ENCODE results near the gene INAFM2.

DNA sequence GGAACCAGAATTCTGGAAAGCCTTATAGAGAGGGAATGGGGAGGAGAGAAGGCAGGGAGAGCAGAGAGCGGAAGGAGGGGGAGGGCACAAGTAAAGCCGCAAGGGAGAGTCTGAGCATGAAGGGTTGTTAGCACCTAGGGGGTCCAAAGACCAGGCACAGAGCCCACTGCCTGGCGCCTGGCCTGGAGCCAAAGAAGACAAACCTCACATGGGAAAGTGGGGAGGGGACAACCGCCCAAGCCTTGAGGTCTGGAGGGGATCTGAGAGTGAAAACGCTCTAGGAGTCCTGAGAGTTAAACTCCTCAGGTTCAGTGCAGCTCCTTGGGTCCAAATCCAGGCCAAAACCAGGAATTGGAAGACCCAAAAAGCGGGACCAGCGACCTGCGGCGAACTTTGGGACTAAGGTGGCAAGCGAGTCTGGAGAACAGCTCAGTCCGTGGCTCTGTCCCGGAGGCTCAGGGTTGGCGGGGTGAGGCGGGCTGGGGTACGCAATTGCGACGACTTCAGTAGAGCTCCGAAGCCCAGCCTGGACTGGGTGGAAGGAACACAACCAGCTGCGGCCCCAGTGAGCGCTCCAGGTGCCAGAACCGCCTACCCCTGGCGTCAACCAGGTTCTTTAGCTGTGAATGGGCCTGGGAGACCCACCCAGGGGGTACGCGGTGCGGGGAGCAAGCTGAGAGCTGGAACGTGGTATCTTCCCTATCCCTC, 807 bp upstream of the INAFM2 start:
- TF ChIP-seq, protein P1, sequence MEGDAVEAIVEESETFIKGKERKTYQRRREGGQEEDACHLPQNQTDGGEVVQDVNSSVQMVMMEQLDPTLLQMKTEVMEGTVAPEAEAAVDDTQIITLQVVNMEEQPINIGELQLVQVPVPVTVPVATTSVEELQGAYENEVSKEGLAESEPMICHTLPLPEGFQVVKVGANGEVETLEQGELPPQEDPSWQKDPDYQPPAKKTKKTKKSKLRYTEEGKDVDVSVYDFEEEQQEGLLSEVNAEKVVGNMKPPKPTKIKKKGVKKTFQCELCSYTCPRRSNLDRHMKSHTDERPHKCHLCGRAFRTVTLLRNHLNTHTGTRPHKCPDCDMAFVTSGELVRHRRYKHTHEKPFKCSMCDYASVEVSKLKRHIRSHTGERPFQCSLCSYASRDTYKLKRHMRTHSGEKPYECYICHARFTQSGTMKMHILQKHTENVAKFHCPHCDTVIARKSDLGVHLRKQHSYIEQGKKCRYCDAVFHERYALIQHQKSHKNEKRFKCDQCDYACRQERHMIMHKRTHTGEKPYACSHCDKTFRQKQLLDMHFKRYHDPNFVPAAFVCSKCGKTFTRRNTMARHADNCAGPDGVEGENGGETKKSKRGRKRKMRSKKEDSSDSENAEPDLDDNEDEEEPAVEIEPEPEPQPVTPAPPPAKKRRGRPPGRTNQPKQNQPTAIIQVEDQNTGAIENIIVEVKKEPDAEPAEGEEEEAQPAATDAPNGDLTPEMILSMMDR (IDR thresholded peaks at IDR 0.05; ENCODE audit: extremely low read depth in 1 of 2, insufficient read depth in 1 of 2, low read depth in 1 of 2, low read length in 2 of 2), result no peak
- TF ChIP-seq POLR2A (IDR thresholded peaks at IDR 0.05; ENCODE audit: low read depth, low read length) (no peak), EZH2 (IDR thresholded peaks at IDR 0.05; ENCODE audit: borderline replicate concordance, low read depth, low read length, severe bottlenecking) (peak; percentile 32), JUN (IDR thresholded peaks at IDR 0.05; ENCODE audit: borderline replicate concordance, insufficient read depth, insufficient read length, low read depth) (no peak), FOS (IDR thresholded peaks at IDR 0.05; ENCODE audit: borderline replicate concordance, insufficient read depth, low read length) (no peak), POLR2AphosphoS5 (IDR thresholded peaks at IDR 0.05; ENCODE audit: insufficient read depth, low read depth, low read length) (no peak), GATA2 (IDR thresholded peaks at IDR 0.05; ENCODE audit: insufficient read depth, insufficient read length, low read depth, low read length) (no peak), MYC (IDR thresholded peaks at IDR 0.05; ENCODE audit: low read depth, low read length) (no peak)
- TF ChIP-seq, protein P2, sequence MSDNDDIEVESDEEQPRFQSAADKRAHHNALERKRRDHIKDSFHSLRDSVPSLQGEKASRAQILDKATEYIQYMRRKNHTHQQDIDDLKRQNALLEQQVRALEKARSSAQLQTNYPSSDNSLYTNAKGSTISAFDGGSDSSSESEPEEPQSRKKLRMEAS (IDR thresholded peaks at IDR 0.05; ENCODE audit: insufficient read depth, insufficient read length), result no peak
